Kidney epithelial cell (primary cell): ENCODE measurements around the gene TERB1. TPM values are rescaled to one million over a fixed set of nuclear protein-coding genes. Genes with fewer than 3 reads are reported as not detected.

ENCODE experiments used
- DNase-seq: peaks from one replicate; pipeline ENCODE4 v3.0.0-alpha.2; 2010; ENCODE audit warnings: low read depth
- H3K27me3 ChIP-seq: 2 replicates; pipeline ENCODE4 v1.6.0; 2011; ENCODE audit warnings: low read length; ENCODE audit not compliant: control insufficient read depth, insufficient read depth
- H3K36me3 ChIP-seq: 2 replicates; pipeline ENCODE4 v1.5.1; 2011; ENCODE audit warnings: low read length; ENCODE audit not compliant: control insufficient read depth, insufficient read depth
- H3K4me3 ChIP-seq: 2 replicates; pipeline ENCODE4 v1.5.1; 2011; ENCODE audit warnings: low read depth, mild to moderate bottlenecking, control low read depth, low read length
- total RNA-seq: library from RNA; depleted of rRNA; stranded (reverse); fragments of >200 nt; gene quantifications from 2 replicates; pipeline ENCODE4 v1.2.3, GENCODE V29; 2015
- TF ChIP-seq, protein P1 (sequence below): IDR thresholded peaks from 2 replicates; pipeline ENCODE4 v1.5.1; 2011; ENCODE audit warnings: mild to moderate bottlenecking, moderate library complexity, low read length, control low read depth, inconsistent platforms; ENCODE audit not compliant: insufficient read depth, poor library complexity, severe bottlenecking

Gene TERB1
- total RNA-seq, 1 donor from 2014 or later = not detected

DNA sequence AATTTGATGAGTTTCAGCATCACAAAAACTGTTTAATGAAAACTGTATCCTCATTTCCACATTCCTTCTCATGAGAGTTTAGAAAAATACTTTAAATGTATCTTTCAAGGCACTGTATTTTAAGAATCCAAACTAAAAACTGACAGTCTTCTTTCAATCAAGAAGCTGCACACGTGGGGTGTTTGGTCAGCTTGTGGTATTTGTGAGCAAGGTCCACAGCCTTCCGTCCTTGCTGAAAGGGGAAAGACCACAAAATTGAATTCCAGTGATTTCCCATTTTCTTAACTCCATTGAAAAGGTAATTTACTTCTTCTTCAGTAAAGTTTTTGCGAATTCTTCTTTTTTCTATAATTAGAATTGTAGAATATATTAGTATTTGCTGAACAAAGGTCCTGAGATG is 46.6 kb downstream of the TERB1 start:
- DNase-seq = no peak

DNA sequence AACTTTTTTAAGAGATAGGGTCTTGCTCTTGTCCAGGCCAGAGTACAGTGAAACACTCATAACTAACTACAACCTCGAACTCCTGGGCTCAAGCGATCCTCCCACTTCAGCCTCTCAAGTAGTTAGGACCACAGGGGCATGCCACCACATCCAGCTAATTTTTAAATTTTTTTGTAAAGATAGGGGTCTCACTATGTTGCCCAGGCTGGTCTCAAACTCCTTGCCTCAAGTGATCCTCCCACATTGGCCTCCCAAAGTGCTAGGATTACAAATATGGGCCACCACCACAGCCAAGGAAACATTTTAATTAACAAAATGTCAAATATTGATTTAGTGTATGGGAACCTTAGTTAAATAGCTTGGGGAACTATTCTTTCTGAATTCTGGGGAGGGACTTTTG is 47.2 kb downstream of the TERB1 start:
- Histone ChIP-seq H3K36me3 (no peaks in the 10 kb centered on the region), H3K27me3 (no peaks in the 10 kb centered on the region), H3K4me3 (no peak overlapping the region)
- DNase-seq = no peak
- TF ChIP-seq, protein P1, sequence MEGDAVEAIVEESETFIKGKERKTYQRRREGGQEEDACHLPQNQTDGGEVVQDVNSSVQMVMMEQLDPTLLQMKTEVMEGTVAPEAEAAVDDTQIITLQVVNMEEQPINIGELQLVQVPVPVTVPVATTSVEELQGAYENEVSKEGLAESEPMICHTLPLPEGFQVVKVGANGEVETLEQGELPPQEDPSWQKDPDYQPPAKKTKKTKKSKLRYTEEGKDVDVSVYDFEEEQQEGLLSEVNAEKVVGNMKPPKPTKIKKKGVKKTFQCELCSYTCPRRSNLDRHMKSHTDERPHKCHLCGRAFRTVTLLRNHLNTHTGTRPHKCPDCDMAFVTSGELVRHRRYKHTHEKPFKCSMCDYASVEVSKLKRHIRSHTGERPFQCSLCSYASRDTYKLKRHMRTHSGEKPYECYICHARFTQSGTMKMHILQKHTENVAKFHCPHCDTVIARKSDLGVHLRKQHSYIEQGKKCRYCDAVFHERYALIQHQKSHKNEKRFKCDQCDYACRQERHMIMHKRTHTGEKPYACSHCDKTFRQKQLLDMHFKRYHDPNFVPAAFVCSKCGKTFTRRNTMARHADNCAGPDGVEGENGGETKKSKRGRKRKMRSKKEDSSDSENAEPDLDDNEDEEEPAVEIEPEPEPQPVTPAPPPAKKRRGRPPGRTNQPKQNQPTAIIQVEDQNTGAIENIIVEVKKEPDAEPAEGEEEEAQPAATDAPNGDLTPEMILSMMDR = no peak

More for the DNA sequence above, 46.6 kb downstream of the TERB1 start:
- no peaks in the 10 kb centered on the region for H3K36me3 ChIP-seq
- H3K4me3 ChIP-seq = no peak overlapping the region
- TF ChIP-seq, protein P1 = no peak
- H3K27me3 ChIP-seq = no peaks in the 10 kb centered on the region

DNA sequence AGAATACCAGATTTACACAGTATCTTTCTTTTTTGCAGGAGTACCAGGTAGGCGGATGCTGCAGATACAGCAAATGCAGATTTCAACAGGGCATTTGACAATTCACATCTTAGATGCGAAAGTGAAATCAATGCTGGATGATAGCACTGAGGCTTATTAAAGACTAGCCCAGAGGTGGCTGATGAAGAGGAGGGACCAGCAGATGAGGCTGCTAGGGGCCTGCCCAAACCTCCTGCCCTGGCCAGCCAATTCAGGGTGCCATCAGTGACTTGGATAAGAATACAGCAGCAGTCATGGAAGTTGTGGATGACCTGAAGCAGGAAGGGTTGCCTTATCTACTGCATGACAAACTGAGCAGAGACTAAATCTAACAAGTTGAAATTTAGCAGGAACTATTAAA is 48.4 kb downstream of the TERB1 start:
- Histone ChIP-seq H3K27me3 (no peaks in the 10 kb centered on the region), H3K36me3 (no peaks in the 10 kb centered on the region), H3K4me3 (no peak overlapping the region)
- TF ChIP-seq, protein P1 = no peak
- no peak for DNase-seq

DNA sequence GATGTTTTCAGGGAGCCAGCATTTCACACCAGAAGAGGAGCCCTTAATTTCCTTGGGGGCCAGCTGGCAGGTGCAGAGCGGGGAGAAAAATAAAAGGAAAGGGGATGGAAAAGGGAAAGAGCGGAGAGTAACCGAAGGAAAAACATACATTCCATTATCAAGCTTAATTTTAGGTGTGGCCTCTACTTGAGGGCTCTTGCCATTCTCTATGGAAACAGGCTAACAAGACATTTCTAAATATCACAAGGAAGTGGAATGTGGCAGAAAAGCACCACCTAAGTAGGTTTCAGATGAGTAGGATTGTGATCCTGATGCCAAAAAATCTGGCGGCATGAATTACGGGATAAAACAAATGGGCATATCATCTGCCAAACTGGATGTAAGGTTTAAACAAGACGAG is 49.0 kb downstream of the TERB1 start:
- TF ChIP-seq, protein P1 = no peak
- DNase-seq = no peak
- no peak overlapping the region for H3K4me3 ChIP-seq
- H3K27me3 ChIP-seq = no peaks in the 10 kb centered on the region
- no peaks in the 10 kb centered on the region for H3K36me3 ChIP-seq

DNA sequence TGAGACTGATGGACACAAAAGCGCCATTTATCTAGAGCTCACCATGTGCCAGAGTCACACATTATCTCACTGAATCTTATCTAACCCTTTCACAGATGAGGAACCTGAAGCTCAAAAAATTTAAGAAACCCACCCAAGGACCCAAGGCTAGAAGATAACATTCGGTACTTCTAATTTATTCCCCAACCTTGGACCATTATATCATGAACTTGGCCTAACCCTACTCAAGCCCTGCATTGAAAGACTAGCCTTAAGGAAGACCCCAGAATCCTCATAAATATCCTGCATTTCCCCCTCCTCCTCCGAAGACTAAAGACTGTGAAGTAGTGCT is 49.4 kb downstream of the TERB1 start:
- DNase-seq = no peak
- Histone ChIP-seq H3K27me3 (no peaks in the 10 kb centered on the region), H3K4me3 (no peak overlapping the region), H3K36me3 (no peaks in the 10 kb centered on the region)
- TF ChIP-seq, protein P1 = no peak

DNA sequence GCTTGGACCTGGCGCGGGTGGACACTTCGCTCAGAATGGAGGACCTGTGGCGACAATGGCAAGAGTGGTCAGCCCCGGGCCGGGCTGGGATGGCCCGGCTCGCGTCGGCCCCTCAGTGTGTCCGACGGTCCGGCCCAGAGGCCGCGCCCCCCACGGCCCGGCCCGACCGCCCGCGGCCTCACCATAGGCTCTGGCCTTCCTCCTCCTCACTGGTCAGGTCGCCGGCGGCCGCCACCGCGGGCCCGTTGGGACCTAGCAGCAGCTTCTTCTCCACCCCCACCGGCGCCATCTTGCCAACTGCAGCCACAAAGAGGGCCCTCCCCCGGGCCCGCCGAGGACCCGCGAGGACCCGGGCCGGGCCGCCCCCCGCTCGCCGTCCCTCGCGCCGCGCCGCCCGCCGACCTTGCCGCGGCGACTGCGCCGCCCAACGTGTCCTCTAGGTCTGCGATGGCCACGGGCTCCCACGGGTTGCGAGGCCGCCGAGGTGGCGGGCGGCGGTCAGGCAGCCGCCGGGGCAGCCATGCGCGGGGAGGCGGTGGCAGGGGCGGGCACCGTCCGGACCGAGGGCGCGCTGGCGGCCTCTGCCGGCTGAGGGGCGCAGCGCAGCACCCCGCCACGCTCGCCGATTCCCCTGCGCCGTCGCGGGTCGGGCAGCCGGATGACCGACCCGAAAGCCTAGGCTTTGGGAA is 49.9 kb downstream of the TERB1 start, which contains the start of gene DYNC1LI2:
Gene DYNC1LI2 (minus strand): TSS at position 307 of the 689 bp plus-strand sequence. CDS start 18 bp downstream, at position 289.
- TF ChIP-seq, protein P1 = peak; percentile 31
- peak within 1 kb of the TSS; percentile 99 for H3K4me3 ChIP-seq
- H3K27me3 ChIP-seq = no peaks in the 10 kb centered on the region
- no peak for DNase-seq
- no peaks in the 10 kb centered on the region for H3K36me3 ChIP-seq
